Endothelial cell of hepatic sinusoid (primary cell): ENCODE data around the gene NKTR.
"Not testable (repeated sequence)": the region's sequence is repeated elsewhere in the genome, so short reads cannot be mapped to it uniquely, and the experiment has no call there.

ENCODE experiments used
- in situ Hi-C: cut with HindIII; loops from 2 replicates; pipeline ENCODE4 v1.10.0; 2017; ENCODE audit warnings: low sequenced_read_pairs

Gene NKTR

GRCh38 chr3:42593635-42594034, 6.9 kb upstream of the NKTR start:
- in situ Hi-C loops = loop anchor here (5.0 kb wide), 1 partner anchor 34 kb away; no protein-coding TSS in a partner anchor

- in situ Hi-C loops = no loop called here
Observed at GRCh38 chr3:42595682-42596081, 4.8 kb upstream of the NKTR start.

GRCh38 chr3:42597098-42597497, 3.4 kb upstream of the NKTR start:
- in situ Hi-C loops = not testable (repeated sequence)

- in situ Hi-C loops = no loop called here
Observed at GRCh38 chr3:42600958-42601675, 631 bp downstream of the NKTR start.

GRCh38 chr3:42601896-42602581, 1.6 kb downstream of the NKTR start:
- in situ Hi-C loops = no loop called here

- in situ Hi-C loops = no loop called here
Observed at GRCh38 chr3:42602961-42603360, 2.5 kb downstream of the NKTR start.

- in situ Hi-C loops = no loop called here
Observed at GRCh38 chr3:42605546-42606173, 5.2 kb downstream of the NKTR start.

GRCh38 chr3:42608581-42608980, 8.1 kb downstream of the NKTR start:
- in situ Hi-C loops = no loop called here

GRCh38 chr3:42610976-42611375, 10.5 kb downstream of the NKTR start:
- in situ Hi-C loops = loop anchor here (5.0 kb wide), 1 partner anchor 64 kb away; no protein-coding TSS in a partner anchor

GRCh38 chr3:42612217-42612616, 11.7 kb downstream of the NKTR start:
- in situ Hi-C loops = loop anchor here (5.0 kb wide), 1 partner anchor 65 kb away; no protein-coding TSS in a partner anchor

- in situ Hi-C loops = loop anchor here (5.0 kb wide), 1 partner anchor 66 kb away; no protein-coding TSS in a partner anchor
Observed at GRCh38 chr3:42612928-42613327, 12.4 kb downstream of the NKTR start.

- in situ Hi-C loops = loop anchor here (5.0 kb wide), 1 partner anchor 66 kb away; no protein-coding TSS in a partner anchor
Observed at GRCh38 chr3:42613462-42613861, 13.0 kb downstream of the NKTR start.

GRCh38 chr3:42631620-42632019, 31.1 kb downstream of the NKTR start:
- in situ Hi-C loops = no loop called here

GRCh38 chr3:42632146-42632545, 31.7 kb downstream of the NKTR start:
- in situ Hi-C loops = no loop called here

GRCh38 chr3:42633544-42633943, 33.1 kb downstream of the NKTR start:
- in situ Hi-C loops = no loop called here

- in situ Hi-C loops = no loop called here
Observed at GRCh38 chr3:42635111-42635510, 34.6 kb downstream of the NKTR start.

GRCh38 chr3:42637001-42637400, 36.5 kb downstream of the NKTR start:
- in situ Hi-C loops = no loop called here

GRCh38 chr3:42638339-42638842, 37.9 kb downstream of the NKTR start:
- in situ Hi-C loops = no loop called here

GRCh38 chr3:42639192-42639591, 38.7 kb downstream of the NKTR start:
- in situ Hi-C loops = no loop called here

GRCh38 chr3:42640129-42640528, 39.6 kb downstream of the NKTR start:
- in situ Hi-C loops = no loop called here

- in situ Hi-C loops = no loop called here
Observed at GRCh38 chr3:42640771-42641370, 40.4 kb downstream of the NKTR start.
